ENCODE measurements around the gene FBXO46.
"Not testable (repeated sequence)": the region's sequence is repeated elsewhere in the genome, so short reads cannot be mapped to it uniquely, and the experiment has no call there.

FBXO46 gene

DNA sequence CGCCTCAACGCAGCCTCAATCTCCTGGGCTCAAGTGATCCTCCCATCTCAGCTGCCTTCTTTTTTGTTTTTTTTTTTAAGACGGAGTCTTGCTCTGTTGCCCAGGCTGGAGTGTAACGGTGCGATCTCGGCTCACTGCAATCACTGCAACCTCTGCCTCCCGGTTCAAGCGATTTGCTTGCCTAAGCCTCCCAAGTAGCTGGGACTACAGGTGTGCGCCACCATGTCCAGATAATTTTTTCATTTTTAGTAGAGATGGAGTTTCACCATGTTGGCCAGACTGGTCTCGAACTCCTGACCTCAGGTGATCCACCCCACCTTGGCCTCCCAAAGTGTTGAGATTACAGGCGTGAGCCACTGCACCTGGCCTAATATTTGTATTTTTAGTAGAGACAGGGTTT lies 10.6 kb downstream of the FBXO46 start:
- not testable (repeated sequence) for DNase-seq

- DNase-seq: no peak
Measured at GRCh38 chr19:45717983-45718650, 12.6 kb downstream of the FBXO46 start.

DNA sequence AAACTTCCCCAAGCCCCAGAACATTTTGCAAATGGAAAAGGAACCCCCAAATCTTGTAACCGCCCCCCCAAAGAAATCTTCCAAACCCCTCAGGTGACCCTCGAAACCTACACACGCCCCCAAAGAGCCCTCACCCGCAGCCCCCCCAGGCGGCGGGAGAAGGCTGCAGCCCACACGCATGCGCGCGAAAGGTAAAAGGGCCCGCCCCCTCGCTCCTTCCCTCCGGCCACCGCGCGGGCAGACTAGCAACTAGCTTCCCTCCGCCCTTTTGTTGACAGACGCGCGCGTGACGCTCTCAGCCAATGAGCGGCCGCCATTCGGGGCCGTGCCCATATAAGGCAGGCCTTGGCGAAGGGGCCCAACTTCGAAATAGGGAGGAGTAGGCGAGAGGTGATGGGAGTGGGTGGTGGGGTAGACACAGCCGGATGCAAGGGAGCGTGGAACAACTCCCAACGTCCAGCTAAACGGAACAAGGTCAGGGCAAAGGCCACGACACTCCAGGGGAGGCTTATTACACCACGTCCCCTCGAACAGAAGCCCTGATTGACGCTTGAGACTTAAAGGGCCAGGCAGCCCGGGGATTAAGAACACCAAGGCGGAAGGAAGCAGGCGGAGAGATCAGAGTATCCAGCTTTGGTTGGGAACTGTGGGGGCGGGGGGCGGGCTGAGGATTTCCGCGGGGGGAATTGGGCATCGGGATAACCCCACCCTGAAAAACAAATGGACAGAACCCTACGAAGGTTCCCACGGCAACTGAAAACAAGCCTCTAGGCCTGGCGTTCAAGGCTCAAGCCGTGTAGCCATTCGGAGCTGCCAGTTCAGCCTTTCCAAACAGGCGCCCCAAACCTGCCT lies 13.3 kb downstream of the FBXO46 start:
- DNase-seq: peak; percentile 95

GRCh38 chr19:45716359-45717130 lies 14.2 kb downstream of the FBXO46 start:
- DNase-seq: no peak

DNA sequence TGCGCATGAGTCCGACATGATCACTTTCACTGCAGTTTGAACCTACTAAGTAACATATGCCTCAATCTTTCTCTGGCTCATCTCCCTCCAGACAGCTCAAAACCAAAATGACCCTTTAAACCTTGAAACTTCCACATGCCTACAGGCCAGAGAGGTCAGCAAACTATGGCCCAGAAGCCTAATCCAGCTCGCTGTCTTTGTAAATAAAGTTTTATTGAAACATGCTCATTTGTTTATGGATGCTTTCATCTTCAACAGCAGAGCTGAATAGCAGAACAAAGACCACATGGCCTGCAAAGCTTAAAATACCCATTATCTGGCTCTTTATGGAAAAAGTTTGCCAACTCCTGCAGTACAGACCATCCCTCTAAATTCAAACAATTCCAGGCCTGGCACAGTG lies 15.6 kb downstream of the FBXO46 start:
- no peak for DNase-seq

GRCh38 chr19:45713141-45713540 lies 17.6 kb downstream of the FBXO46 start:
- DNase-seq: no peak

DNA sequence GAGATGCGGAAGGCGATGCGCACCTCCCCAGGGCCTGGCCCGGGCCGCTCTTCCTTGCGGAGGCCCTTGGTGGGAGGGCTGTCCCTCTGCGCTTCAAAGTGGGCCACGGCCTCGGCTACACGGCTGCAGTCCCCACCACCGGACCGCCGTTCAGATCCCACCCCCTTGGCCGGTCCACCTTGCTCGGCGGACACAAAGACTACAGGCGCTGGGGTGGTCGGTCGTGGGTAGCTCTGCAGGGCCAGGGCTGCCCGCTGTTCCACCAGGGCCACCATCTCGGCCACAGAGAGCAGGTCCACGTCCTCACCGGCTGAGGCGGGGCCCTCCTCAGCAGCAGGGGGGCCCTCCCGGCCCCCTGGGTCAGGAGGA lies 18.0 kb downstream of the FBXO46 start:
- DNase-seq: no peak

DNA sequence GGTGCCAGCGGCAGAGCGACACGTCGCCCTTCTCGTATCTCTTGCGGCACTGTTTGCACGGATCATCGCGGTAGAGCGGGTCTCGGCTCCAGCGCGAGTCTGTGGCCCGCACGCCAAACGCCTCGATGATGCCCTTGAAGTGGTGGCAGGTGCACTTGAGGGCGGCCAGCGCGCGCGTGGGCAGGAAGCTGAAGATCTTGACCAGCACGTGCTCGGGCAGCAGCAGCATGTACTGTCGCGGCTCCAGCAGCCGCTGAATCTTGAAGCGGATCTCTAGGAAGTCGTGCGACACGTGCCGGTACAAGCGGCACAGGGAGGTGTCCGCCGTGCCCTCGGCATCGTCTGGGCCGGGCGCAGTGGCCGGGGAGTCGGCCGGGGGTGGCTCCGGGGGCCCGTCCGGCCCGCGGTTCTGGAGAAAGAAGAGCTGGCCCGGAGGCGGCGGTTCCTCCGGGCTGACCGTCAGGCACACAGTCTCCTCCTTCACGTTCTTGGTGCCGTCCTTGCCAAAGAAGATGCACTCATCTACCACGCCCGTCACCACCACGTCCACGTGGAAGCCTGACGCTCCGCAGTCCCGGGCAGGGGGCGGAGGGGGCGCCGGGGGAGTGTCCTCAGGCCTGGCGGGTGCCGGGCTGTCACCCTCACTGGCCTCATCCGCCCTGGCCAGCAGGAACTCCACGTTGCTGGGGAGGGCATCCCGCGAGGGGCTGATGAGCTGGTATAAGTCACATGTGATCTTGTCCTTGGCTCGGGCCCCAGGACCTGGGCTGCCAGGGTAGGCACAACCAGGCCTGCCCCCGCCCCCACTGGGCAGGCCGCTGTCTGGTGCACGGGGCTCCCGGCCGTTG lies 18.6 kb downstream of the FBXO46 start:
- no peak for DNase-seq

DNA sequence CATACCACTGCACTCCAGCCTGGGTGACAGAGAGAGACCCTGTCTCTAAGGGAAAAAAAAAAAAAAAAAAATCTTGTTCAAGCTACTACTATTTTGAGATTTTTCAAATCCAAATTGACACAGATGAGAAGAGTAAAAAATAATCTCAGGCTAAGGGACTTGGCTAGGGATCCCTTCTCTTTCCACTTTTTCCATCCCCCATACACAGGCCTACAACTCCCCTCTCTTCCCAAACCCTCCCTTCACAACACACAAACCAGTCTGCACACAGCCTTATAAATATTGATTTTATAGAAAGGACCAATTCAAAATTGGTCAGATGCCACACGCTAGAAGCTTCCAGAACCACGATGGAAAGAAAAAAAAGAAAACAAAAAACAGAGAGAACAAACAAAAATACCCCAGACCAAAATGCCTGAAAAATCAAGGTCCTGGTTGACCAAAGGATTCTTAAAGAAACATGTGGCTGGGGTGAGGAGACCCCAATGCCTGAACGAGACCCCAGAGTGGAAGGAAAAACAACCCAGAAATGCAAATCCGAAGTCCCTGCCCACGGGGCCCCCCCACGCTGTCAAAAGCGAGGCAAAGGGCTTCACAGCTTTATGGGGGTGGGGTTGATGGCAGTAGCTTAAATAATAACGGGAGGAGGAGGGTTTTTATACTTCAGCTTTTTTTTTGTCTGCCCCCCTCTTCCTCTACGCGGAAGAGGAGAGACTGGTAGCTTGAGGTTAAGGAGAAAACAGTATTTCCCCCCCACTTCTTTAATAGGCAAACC lies 20.2 kb downstream of the FBXO46 start:
- no peak for DNase-seq

GRCh38 chr19:45705710-45706415 lies 24.8 kb downstream of the FBXO46 start:
- DNase-seq: no peak

DNA sequence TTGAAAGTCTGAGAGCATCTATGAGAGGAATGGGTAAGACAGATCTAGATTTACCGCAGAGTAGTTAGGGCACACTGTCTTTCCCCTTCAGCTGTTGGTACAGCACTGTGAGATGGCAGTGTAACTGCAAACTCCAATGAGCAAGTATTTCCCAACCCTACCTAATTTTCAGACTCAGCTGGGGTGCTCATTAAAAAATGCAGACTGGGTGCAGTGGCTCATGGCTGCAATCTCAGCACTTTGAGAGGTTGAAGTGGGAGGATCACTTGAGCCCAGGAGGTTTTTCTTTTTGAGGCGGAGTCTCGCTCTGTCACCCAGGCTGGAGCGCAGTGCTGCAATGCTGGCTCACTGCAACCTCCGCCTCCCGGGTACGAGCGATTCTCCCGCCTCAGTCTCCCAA lies 25.6 kb downstream of the FBXO46 start:
- DNase-seq: no peak

DNA sequence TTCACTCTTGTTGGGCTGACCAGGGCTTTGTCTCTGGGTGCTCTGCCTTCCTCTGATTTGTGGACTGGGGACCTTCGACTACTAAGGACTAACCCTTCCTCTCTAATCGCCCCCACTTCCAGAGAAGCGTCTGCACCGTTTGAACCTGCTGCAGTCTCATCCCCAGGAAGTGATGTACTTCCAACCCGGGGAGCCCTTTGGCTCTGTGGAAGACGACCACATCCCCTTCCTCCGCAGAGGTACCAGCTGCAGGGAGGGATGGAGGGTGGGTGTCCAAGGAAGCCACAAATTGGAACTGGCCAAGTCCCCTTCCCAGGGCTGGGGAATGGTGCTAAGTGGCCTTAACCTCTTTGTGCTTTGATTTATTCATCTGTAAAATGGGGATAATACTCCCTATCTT lies 29.0 kb downstream of the FBXO46 start:
- DNase-seq: no peak

DNA sequence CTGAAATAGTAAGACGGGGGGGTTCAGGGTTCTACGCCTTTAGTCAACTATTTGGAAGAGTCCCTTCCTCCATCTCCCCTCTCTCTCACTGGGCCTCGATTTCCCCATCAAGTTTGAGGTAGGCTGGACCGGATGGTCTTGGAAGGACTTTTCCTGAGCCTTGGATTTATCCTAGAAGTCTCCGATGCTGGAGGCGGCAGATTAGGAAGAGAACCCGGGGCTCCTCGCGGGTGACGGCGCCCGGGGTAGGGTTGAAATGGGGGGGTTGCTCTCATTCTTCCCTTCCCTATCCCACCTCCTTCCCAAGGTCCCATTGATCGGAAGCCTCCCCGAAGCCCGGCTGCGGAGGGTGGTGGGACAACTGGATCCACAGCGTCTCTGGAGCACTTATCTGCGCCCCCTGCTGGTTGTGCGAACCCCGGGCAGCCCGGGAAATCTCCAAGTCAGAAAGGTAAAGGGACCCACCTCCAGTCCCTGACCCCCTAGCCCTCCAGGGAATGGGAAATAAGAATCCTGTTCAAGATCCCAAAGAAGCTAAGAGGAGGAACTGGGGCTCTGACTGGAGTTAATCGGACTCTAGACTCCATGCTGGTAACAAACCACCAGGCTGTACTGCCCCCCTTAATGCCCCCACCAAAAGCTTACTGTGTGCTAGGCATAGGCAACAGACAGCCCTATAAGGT lies 37.4 kb downstream of the FBXO46 start:
- peak; percentile 42 for DNase-seq

DNA sequence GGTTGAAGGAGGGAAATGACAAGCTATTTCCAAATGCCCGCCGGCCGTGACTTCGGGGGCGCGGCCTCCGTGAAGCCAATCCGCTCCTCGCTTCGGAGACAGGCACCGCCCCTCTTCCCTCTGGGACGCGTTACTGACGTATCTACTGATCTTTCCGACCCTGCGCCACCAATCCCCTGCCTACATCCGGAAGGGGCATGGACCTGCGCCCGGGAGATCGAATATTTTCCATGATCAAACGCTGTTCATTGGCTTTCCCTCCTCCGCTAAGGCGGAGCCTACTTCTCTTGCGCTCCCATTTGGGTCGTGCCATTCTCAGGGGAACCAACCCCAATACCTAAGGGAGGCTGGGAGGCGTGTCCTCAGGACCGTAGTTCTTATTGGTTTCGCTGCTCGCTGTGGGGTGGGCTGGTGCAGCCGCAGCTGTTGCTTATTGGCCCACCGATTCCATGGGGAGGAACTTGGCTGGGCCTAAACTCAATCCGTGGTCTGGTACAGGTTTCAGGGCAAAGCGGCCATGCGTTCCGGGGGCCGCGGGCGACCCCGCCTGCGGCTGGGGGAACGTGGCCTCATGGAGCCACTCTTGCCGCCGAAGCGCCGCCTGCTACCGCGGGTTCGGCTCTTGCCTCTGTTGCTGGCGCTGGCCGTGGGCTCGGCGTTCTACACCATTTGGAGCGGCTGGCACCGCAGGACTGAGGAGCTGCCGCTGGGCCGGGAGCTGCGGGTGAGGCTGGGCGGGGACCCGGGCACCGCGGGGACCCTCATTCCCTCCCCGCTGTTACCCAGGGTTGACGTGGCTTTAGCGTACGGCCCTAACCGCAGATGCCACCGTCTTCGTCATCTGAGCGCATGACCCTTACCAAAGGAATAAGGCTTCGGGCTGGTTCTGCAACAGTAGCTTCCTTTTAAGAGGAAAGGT lies 38.2 kb downstream of the FBXO46 start, which contains the start of gene QPCTL:
Gene QPCTL, plus strand, starts transcription at position 480 of the 919 bp plus-strand sequence. Its CDS starts 38 bp downstream, at position 518.
- DNase-seq: peak; percentile 97

GRCh38 chr19:45691516-45692186 lies 39.0 kb downstream of the FBXO46 start, which contains the start of gene SNRPD2:
TSS of gene SNRPD2 (minus strand) at chr19:45691953. CDS start at chr19:45691888, 65 bp downstream.
- peak; percentile 94 for DNase-seq

DNA sequence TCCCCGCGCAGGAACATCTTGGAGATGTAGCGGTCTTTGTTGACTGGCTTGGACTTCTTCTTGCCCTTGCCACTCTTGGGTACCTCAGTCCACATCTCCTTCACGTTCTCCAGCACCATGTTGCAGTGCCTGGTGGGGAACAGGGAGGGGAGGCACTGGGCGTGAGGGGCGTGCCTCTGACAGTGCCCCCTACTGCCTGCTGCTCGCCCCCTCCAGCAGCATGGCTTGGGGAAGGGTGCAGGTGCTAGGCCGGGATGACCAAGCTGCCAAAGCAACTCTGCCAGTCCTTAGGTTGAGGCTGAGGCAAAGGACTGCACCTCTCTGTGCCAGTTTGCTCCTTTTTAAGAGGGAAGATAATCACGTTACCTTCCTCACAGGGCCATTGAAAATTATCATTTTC lies 43.1 kb downstream of the FBXO46 start:
- DNase-seq: no peak

- DNase-seq: not testable (repeated sequence)
Measured at GRCh38 chr19:45685045-45685444, 45.7 kb downstream of the FBXO46 start.

GRCh38 chr19:45682908-45683307 lies 47.8 kb downstream of the FBXO46 start:
- no peak for DNase-seq

GRCh38 chr19:45682117-45682516 lies 48.6 kb downstream of the FBXO46 start:
- no peak for DNase-seq
